ENCODE data around the gene RPAP3. TPM values are rescaled to one million over a fixed set of nuclear protein-coding genes. Genes with fewer than 3 reads are reported as not detected.

The RPAP3 gene
- total RNA-seq, 2 experiments from 2014 or later, result 21.6 to 53.9 TPM

GRCh38 chr12:47736877-47737676, 31.2 kb upstream of the RPAP3 start:
- Histone ChIP-seq H3K4me2 (ENCODE audit: low read length) (no peak overlapping the region), H3K9me3 (ENCODE audit: low read length) (no peaks in the 10 kb centered on the region), H3K27ac (ENCODE audit: low read depth, low read length, poor library complexity, severe bottlenecking) (no peak overlapping the region), H3K36me3 (ENCODE audit: insufficient read depth, low read length) (no peaks in the 10 kb centered on the region), H3K79me2 (ENCODE audit: insufficient read depth, low read depth, low read length) (no peaks in the 10 kb centered on the region), H3K9me2 (ENCODE audit: insufficient read depth, low read length) (no peaks in the 10 kb centered on the region), H3K4me3 (ENCODE audit: low read depth, low read length, poor library complexity, severe bottlenecking) (no peak overlapping the region), H4K20me1 (ENCODE audit: insufficient read depth, low read length) (no peaks in the 10 kb centered on the region), H2AFZ (ENCODE audit: low read length) (no peak overlapping the region), H3K4me1 (ENCODE audit: insufficient read depth, low read length, poor library complexity, severe bottlenecking) (peaks cover 30% of the 10 kb centered on the region)
- BruUV-seq (replicated peaks), result no TSS peak
- POLR2A ChIA-PET, result interaction anchor here (0.7 to 1.8 kb wide), 3 partner anchors 12 to 95 kb away, joined by 3 to 5 read pairs (median 3); partner anchors contain the start of gene ENDOU
- intact Hi-C loops (cut with micrococcal nuclease; ENCODE audit: unreplicated experiment), result no loop called here
- TF ChIP-seq EZH2phosphoT487 (IDR thresholded peaks at IDR 0.05; ENCODE audit: borderline replicate concordance, low read depth, low read length) (no peak), CTCF (conservative IDR thresholded peaks at IDR 0.05; ENCODE audit: low read length) (no peak)
- no peak for DNase-seq (ENCODE audit: low spot score)
- CTCF ChIA-PET (ENCODE audit: unreplicated experiment), result no interaction called here

GRCh38 chr12:47736216-47736615, 30.4 kb upstream of the RPAP3 start:
- no peak overlapping the region for H3K4me3 ChIP-seq (ENCODE audit: low read depth, low read length, poor library complexity, severe bottlenecking)
- H4K20me1 ChIP-seq (ENCODE audit: insufficient read depth, low read length), result no peaks in the 10 kb centered on the region
- no peaks in the 10 kb centered on the region for H3K79me2 ChIP-seq (ENCODE audit: insufficient read depth, low read depth, low read length)
- H3K9me2 ChIP-seq (ENCODE audit: insufficient read depth, low read length), result no peaks in the 10 kb centered on the region
- no peaks in the 10 kb centered on the region for H3K9me3 ChIP-seq (ENCODE audit: low read length)
- H3K4me2 ChIP-seq (ENCODE audit: low read length), result no peak overlapping the region
- CTCF ChIA-PET (ENCODE audit: unreplicated experiment), result no interaction called here
- intact Hi-C loops (cut with micrococcal nuclease; ENCODE audit: unreplicated experiment), result no loop called here
- peaks cover 22% of the 10 kb centered on the region for H3K4me1 ChIP-seq (ENCODE audit: insufficient read depth, low read length, poor library complexity, severe bottlenecking)
- DNase-seq (ENCODE audit: low spot score), result no peak
- no TSS peak for BruUV-seq (replicated peaks)
- no peak overlapping the region for H2AFZ ChIP-seq (ENCODE audit: low read length)
- H3K36me3 ChIP-seq (ENCODE audit: insufficient read depth, low read length), result no peaks in the 10 kb centered on the region
- H3K27ac ChIP-seq (ENCODE audit: low read depth, low read length, poor library complexity, severe bottlenecking), result no peak overlapping the region
- POLR2A ChIA-PET, result interaction anchor here (0.7 to 1.8 kb wide), 3 partner anchors 12 to 96 kb away, joined by 3 to 5 read pairs (median 3); partner anchors contain the start of gene ENDOU
- TF ChIP-seq EZH2phosphoT487 (IDR thresholded peaks at IDR 0.05; ENCODE audit: borderline replicate concordance, low read depth, low read length) (no peak), CTCF (conservative IDR thresholded peaks at IDR 0.05; ENCODE audit: low read length) (no peak)

- Histone ChIP-seq H3K4me3 (ENCODE audit: low read depth, low read length, poor library complexity, severe bottlenecking) (no peak overlapping the region), H3K79me2 (ENCODE audit: insufficient read depth, low read depth, low read length) (no peaks in the 10 kb centered on the region), H3K9me2 (ENCODE audit: insufficient read depth, low read length) (no peaks in the 10 kb centered on the region), H3K4me1 (ENCODE audit: insufficient read depth, low read length, poor library complexity, severe bottlenecking) (peaks cover 16% of the 10 kb centered on the region), H3K36me3 (ENCODE audit: insufficient read depth, low read length) (no peaks in the 10 kb centered on the region), H3K27ac (ENCODE audit: low read depth, low read length, poor library complexity, severe bottlenecking) (no peak overlapping the region), H2AFZ (ENCODE audit: low read length) (no peak overlapping the region), H3K9me3 (ENCODE audit: low read length) (no peaks in the 10 kb centered on the region), H4K20me1 (ENCODE audit: insufficient read depth, low read length) (no peaks in the 10 kb centered on the region), H3K4me2 (ENCODE audit: low read length) (no peak overlapping the region)
- no TSS peak for BruUV-seq (replicated peaks)
- DNase-seq (ENCODE audit: low spot score), result no peak
- no peak for TF ChIP-seq CTCF (conservative IDR thresholded peaks at IDR 0.05; ENCODE audit: low read length)
- no peak for TF ChIP-seq EZH2phosphoT487 (IDR thresholded peaks at IDR 0.05; ENCODE audit: borderline replicate concordance, low read depth, low read length)
- intact Hi-C loops (cut with micrococcal nuclease; ENCODE audit: unreplicated experiment), result no loop called here
- ChIA-PET CTCF (ENCODE audit: unreplicated experiment) (no interaction called here), POLR2A (no interaction called here)
Observed at GRCh38 chr12:47735649-47736048, 29.8 kb upstream of the RPAP3 start.
